B cell (primary cell): Measurements from ENCODE around the gene WNK2. TPM values are rescaled to one million over a fixed set of nuclear protein-coding genes. Genes with fewer than 3 reads are reported as not detected.

ENCODE experiments used
- ATAC-seq: fragments of 200-7000 bp; cut with Tn5 transposase; one replicate; pipeline ENCODE4 v1.10.0; 2021; ENCODE audit warnings: low read depth, mild to moderate bottlenecking, moderate number of reproducible peaks, moderate library complexity
- CTCF ChIA-PET: fragments of 350-600 bp; sonication (Branson Sonifier 250); formaldehyde crosslinking; loops from one replicate; lab custom pipeline; 2021; ENCODE audit warnings: antibody characterized with exemption, inconsistent platforms; lab: Charles Lee
- POLR2A ChIA-PET: fragments of 350-600 bp; sonication (Branson Sonifier 250); formaldehyde crosslinking; loops from one replicate; lab custom pipeline; 2021; ENCODE audit warnings: antibody characterized with exemption; lab: Charles Lee
- DNase-seq: peaks from one replicate; pipeline ENCODE4 v3.0.0; 2013
- H2AFZ ChIP-seq: 2 replicates; pipeline ENCODE4 v1.6.1; 2012; ENCODE audit warnings: mild to moderate bottlenecking, low read depth, low read length; ENCODE audit not compliant: insufficient read depth, poor library complexity, severe bottlenecking
- H3K27ac ChIP-seq, 2 donors: 1 replicate in 1 of 2; 2 replicates in 1 of 2; pipeline ENCODE4 v1.5.1; 2012 to 2013; ENCODE audit warnings: low read length in 2 of 2, mild to moderate bottlenecking in 2 of 2, moderate library complexity in 1 of 2
- H3K27me3 ChIP-seq, 4 experiments: fragments of 200-600 bp in 1 of 4; sonication (generic) in 1 of 4; replicated peaks in 1 of 4; 1 replicate in 2 of 4; 2 replicates in 2 of 4; pipeline versions ENCODE4 v1.6.1 to v1.7.0; 2013 to 2016; ENCODE audit warnings: low read length in 3 of 4, mild to moderate bottlenecking in 2 of 4, mixed read lengths in 1 of 4, moderate library complexity in 1 of 4; ENCODE audit not compliant: insufficient read depth in 4 of 4, control insufficient read depth in 3 of 4; ENCODE audit errors: control extremely low read depth in 1 of 4
- H3K36me3 ChIP-seq, 2 experiments: replicated peaks in 1 of 2; 1 replicate in 1 of 2; 2 replicates in 1 of 2; pipeline versions ENCODE4 v1.6.1 to v1.7.1; 2013; ENCODE audit warnings: low read length in 1 of 2; ENCODE audit not compliant: insufficient read depth in 2 of 2, control insufficient read depth in 1 of 2; ENCODE audit errors: control extremely low read depth in 1 of 2, extremely low read depth in 1 of 2
- H3K4me1 ChIP-seq, 2 donors: fragments of 200-600 bp in 1 of 2; sonication (generic) in 1 of 2; 1 replicate in 1 of 2; 2 replicates in 1 of 2; pipeline versions ENCODE4 v1.5.1 to v1.6.1; 2013 to 2017; ENCODE audit warnings: low read length in 2 of 2; ENCODE audit not compliant: control insufficient read depth in 2 of 2, insufficient read depth in 2 of 2
- H3K4me2 ChIP-seq: replicated peaks from 2 replicates; pipeline ENCODE3; 2012; ENCODE audit warnings: mild to moderate bottlenecking, low read depth, low read length; ENCODE audit not compliant: poor library complexity, severe bottlenecking
- H3K4me3 ChIP-seq, 5 experiments: fragments of 200-600 bp in 1 of 5; sonication (generic) in 1 of 5; 1 replicate in 3 of 5; 2 replicates in 2 of 5; pipeline versions ENCODE4 v1.5.1 to v1.7.0; 2011 to 2016; ENCODE audit warnings: low read length in 4 of 5, mild to moderate bottlenecking in 4 of 5, low read depth in 2 of 5, control low read depth in 1 of 5, moderate library complexity in 1 of 5; ENCODE audit not compliant: insufficient read depth in 1 of 5; ENCODE audit errors: control extremely low read depth in 1 of 5, extremely low read depth in 1 of 5
- H3K79me2 ChIP-seq: fragments of 200-600 bp; sonication (generic); one replicate; pipeline ENCODE4 v1.6.0; 2016; ENCODE audit warnings: low read length; ENCODE audit not compliant: control insufficient read depth, insufficient read depth
- H3K9ac ChIP-seq: fragments of 200-600 bp; sonication (generic); 2 replicates; pipeline ENCODE4 v1.6.1; 2017; ENCODE audit warnings: mild to moderate bottlenecking, low read length, moderate library complexity
- H3K9me3 ChIP-seq, 3 donors: one replicate each; pipeline versions ENCODE4 v1.6.1 to v1.7.1; 2013; ENCODE audit warnings: low read length in 2 of 3; ENCODE audit not compliant: control insufficient read depth in 2 of 3, insufficient read depth in 1 of 3; ENCODE audit errors: control extremely low read depth in 1 of 3
- H4K20me1 ChIP-seq: 2 replicates; pipeline ENCODE4 v1.6.0; 2012; ENCODE audit warnings: mild to moderate bottlenecking, low read length; ENCODE audit not compliant: insufficient read depth, control insufficient read depth, poor library complexity, severe bottlenecking
- H3K27ac Mint-ChIP-seq: one replicate; pipeline ENCODE4 v1.8.0; 2021; ENCODE audit warnings: mixed read lengths
- H3K27me3 Mint-ChIP-seq: one replicate; pipeline ENCODE4 v1.8.0; 2021; ENCODE audit warnings: mixed read lengths
- H3K4me1 Mint-ChIP-seq: one replicate; pipeline ENCODE4 v1.8.0; 2021; ENCODE audit warnings: mixed read lengths
- H3K4me3 Mint-ChIP-seq: one replicate; pipeline ENCODE4 v1.8.0; 2021; ENCODE audit warnings: mixed read lengths
- H3K9me3 Mint-ChIP-seq: one replicate; pipeline ENCODE4 v1.8.0; 2022; ENCODE audit warnings: mixed read lengths; ENCODE audit not compliant: insufficient read depth
- CTCF ChIP-seq: fragments of 200-600 bp; IDR thresholded peaks from one replicate; pipeline ENCODE4 v1.8.0; 2022; ENCODE audit warnings: antibody characterized with exemption, mild to moderate bottlenecking
- EZH2 ChIP-seq: IDR thresholded peaks from 2 replicates; pipeline ENCODE4 v1.6.1; 2012; ENCODE audit warnings: borderline replicate concordance, low read depth, mild to moderate bottlenecking, moderate library complexity, low read length; ENCODE audit not compliant: insufficient read depth, poor library complexity, severe bottlenecking
- WGBS: methylation state at CpG from one replicate; pipeline ENCODE4 v1.1.5; 2013; ENCODE audit warnings: missing lambda C conversion rate; ENCODE audit not compliant: insufficient coverage; 5-methylcytosine and 5-hydroxymethylcytosine counted together
- intact Hi-C: fragments of 100-400 bp; cut with micrococcal nuclease; formaldehyde crosslinking; loops from one replicate; pipeline ENCODE4 v1.10.0; 2022
- polyA plus RNA-seq: library from polyadenylated mRNA; depleted of rRNA; stranded (reverse); fragments of >200 nt; gene quantifications from 2 replicates; pipeline ENCODE4 v1.2.3, GENCODE V29; 2012
- total RNA-seq, 2 donors: library from RNA; stranded (reverse); fragments of 120-200 nt in 1 of 2; gene quantifications; 1 replicate in 1 of 2; 2 replicates in 1 of 2; pipeline versions ENCODE4 v1.2.3 to v1.2.4, GENCODE V29; 2013 to 2022

WNK2 gene
- total and polyA plus RNA-seq, 2 donors (not counting 1 experiment from before 2014, with no cell fraction given) = 0.49 TPM; not detected in 1

- H3K4me1 Mint-ChIP-seq = peaks cover 22% of the 10 kb centered on the region
- POLR2A ChIA-PET = no interaction called here
- TF ChIP-seq EZH2 (no peak), CTCF (no peak)
Observed at GRCh38 chr9:93288891-93289883, 105.2 kb downstream of the WNK2 start.

More at GRCh38 chr9:93288891-93289883, 105.2 kb downstream of the WNK2 start:
- Mint-ChIP-seq H3K9me3 (no peaks in the 10 kb centered on the region), H3K27me3 (peaks cover 16% of the 10 kb centered on the region), H3K27ac (no peak overlapping the region), H3K4me3 (no peak overlapping the region)
- ATAC-seq = no peak
- no peak overlapping the region for H3K4me2 ChIP-seq
- CTCF ChIA-PET = interaction anchor here (1.2 kb wide), 1 partner anchor 13 kb away, joined by 3 read pairs; no protein-coding TSS in a partner anchor
- H3K4me3 ChIP-seq = no peak overlapping the region
- no peaks in the 10 kb centered on the region for H3K36me3 ChIP-seq
- H3K4me1 ChIP-seq = peaks cover 16% of the 10 kb centered on the region in 2 donors
- no peak overlapping the region for H2AFZ ChIP-seq
- H3K27me3 ChIP-seq = peaks cover 0 to 5% (median 4%) of the 10 kb centered on the region in 4 experiments
- intact Hi-C loops = no loop called here
- peaks cover 0 to under 1% (median 0%) of the 10 kb centered on the region in 3 donors for H3K9me3 ChIP-seq
- 92% methylated on average over 30 of the region's 32 CpGs for WGBS
- no peak for DNase-seq
- no peak overlapping the region for H3K9ac ChIP-seq
- no peaks in the 10 kb centered on the region for H3K79me2 ChIP-seq
- no peaks in the 10 kb centered on the region for H4K20me1 ChIP-seq
- no peak overlapping the region for H3K27ac ChIP-seq
